Neuronal stem cell (in vitro differentiated cells): ENCODE measurements around the gene PPP1R1B.

Experiments used
- DNase-seq: peaks from one replicate; pipeline ENCODE4 v3.0.0-alpha.2; 2013; ENCODE audit warnings: low spot score
- H2AFZ ChIP-seq: one replicate; pipeline ENCODE4 v1.6.1; 2013; ENCODE audit warnings: mild to moderate bottlenecking, low read length, inconsistent platforms
- H2AK5ac ChIP-seq: 2 replicates; pipeline ENCODE4 v1.6.1; 2013; ENCODE audit warnings: low read depth, mild to moderate bottlenecking, inconsistent platforms, low read length, moderate library complexity, mixed read lengths
- H2BK120ac ChIP-seq: 2 replicates; pipeline ENCODE4 v1.6.1; 2013; ENCODE audit warnings: low read depth, mild to moderate bottlenecking, inconsistent platforms, low read length, moderate library complexity, mixed read lengths
- H2BK12ac ChIP-seq: one replicate; pipeline ENCODE4 v1.6.1; 2013; ENCODE audit warnings: low read length, inconsistent platforms
- H2BK15ac ChIP-seq: 2 replicates; pipeline ENCODE4 v1.6.1; 2013; ENCODE audit warnings: mild to moderate bottlenecking, low read length, inconsistent platforms, mixed read lengths
- H2BK5ac ChIP-seq: one replicate; pipeline ENCODE4 v1.6.1; 2013; ENCODE audit warnings: inconsistent platforms, mild to moderate bottlenecking, low read length, moderate library complexity
- H3K14ac ChIP-seq: one replicate; pipeline ENCODE4 v1.6.1; 2013; ENCODE audit warnings: low read length, inconsistent platforms
- H3K18ac ChIP-seq: 2 replicates; pipeline ENCODE4 v1.6.1; 2013; ENCODE audit warnings: low read length, inconsistent platforms
- H3K23ac ChIP-seq: 2 replicates; pipeline ENCODE4 v1.6.1; 2013; ENCODE audit warnings: low read depth, mild to moderate bottlenecking, mixed read lengths, low read length, inconsistent platforms; ENCODE audit not compliant: poor library complexity
- H3K27ac ChIP-seq: replicated peaks from 3 replicates; pipeline ENCODE4 v1.5.1; 2013; ENCODE audit warnings: low read length, inconsistent platforms
- H3K27me3 ChIP-seq, 3 experiments: 2 replicates each; pipeline ENCODE4 v1.6.1; 2013; ENCODE audit warnings: low read length in 3 of 3, mild to moderate bottlenecking in 2 of 3, inconsistent platforms in 1 of 3, low read depth in 1 of 3, mixed read lengths in 1 of 3, moderate library complexity in 1 of 3; ENCODE audit not compliant: control insufficient read depth in 3 of 3, insufficient read depth in 3 of 3
- H3K36me3 ChIP-seq, 2 donors: replicated peaks in 1 of 2; 2 replicates each; pipeline ENCODE4 v1.6.1; 2013; ENCODE audit warnings: low read length in 2 of 2; ENCODE audit not compliant: control insufficient read depth in 2 of 2, insufficient read depth in 2 of 2
- H3K4ac ChIP-seq: 2 replicates; pipeline ENCODE4 v1.6.1; 2013; ENCODE audit warnings: inconsistent platforms, mild to moderate bottlenecking, low read length, moderate library complexity
- H3K4me1 ChIP-seq, 2 donors: 1 replicate in 1 of 2; 2 replicates in 1 of 2; pipeline ENCODE4 v1.6.1; 2013; ENCODE audit warnings: low read length in 2 of 2, low read depth in 1 of 2; ENCODE audit not compliant: control insufficient read depth in 2 of 2, insufficient read depth in 1 of 2
- H3K4me2 ChIP-seq: one replicate; pipeline ENCODE4 v1.6.1; 2013; ENCODE audit warnings: mild to moderate bottlenecking, low read length, inconsistent platforms; ENCODE audit not compliant: insufficient read depth, poor library complexity, severe bottlenecking
- H3K4me3 ChIP-seq, 2 donors: 2 replicates each; pipeline ENCODE4 v1.5.1; 2013; ENCODE audit warnings: low read length in 2 of 2, mild to moderate bottlenecking in 2 of 2, inconsistent platforms in 1 of 2, moderate library complexity in 1 of 2
- H3K79me1 ChIP-seq: one replicate; pipeline ENCODE4 v1.6.1; 2013; ENCODE audit warnings: low read depth, mild to moderate bottlenecking, inconsistent platforms, low read length, moderate library complexity
- H3K9ac ChIP-seq: one replicate; pipeline ENCODE4 v1.6.1; 2013; ENCODE audit warnings: mild to moderate bottlenecking, low read depth, low read length, inconsistent platforms; ENCODE audit not compliant: poor library complexity
- H3K9me3 ChIP-seq, 2 donors: replicated peaks in 1 of 2; 2 replicates each; pipeline versions ENCODE3 to v1.6.1; 2013; ENCODE audit warnings: low read length in 2 of 2, mild to moderate bottlenecking in 2 of 2, inconsistent platforms in 1 of 2, low read depth in 1 of 2, mixed read lengths in 1 of 2, moderate library complexity in 1 of 2; ENCODE audit not compliant: control insufficient read depth in 2 of 2, insufficient read depth in 1 of 2
- H4K8ac ChIP-seq: one replicate; pipeline ENCODE4 v1.6.1; 2013; ENCODE audit warnings: low read depth, mild to moderate bottlenecking, inconsistent platforms, low read length, moderate library complexity
- H4K91ac ChIP-seq: one replicate; pipeline ENCODE4 v1.6.1; 2013; ENCODE audit warnings: low read length, low read depth, mild to moderate bottlenecking, inconsistent platforms; ENCODE audit not compliant: poor library complexity
- WGBS, 2 donors: extraction: QIAGEN DNeasy Blood & Tissue Kit; methylation state at CpG; one replicate each; pipeline ENCODE4 v1.1.7; 2013; ENCODE audit warnings: missing lambda C conversion rate in 2 of 2, mixed read lengths in 1 of 2; ENCODE audit not compliant: insufficient read length in 2 of 2, insufficient replicate concordance in 1 of 2; ENCODE audit errors: extremely low coverage in 2 of 2; 5-methylcytosine and 5-hydroxymethylcytosine counted together

The PPP1R1B gene

DNA sequence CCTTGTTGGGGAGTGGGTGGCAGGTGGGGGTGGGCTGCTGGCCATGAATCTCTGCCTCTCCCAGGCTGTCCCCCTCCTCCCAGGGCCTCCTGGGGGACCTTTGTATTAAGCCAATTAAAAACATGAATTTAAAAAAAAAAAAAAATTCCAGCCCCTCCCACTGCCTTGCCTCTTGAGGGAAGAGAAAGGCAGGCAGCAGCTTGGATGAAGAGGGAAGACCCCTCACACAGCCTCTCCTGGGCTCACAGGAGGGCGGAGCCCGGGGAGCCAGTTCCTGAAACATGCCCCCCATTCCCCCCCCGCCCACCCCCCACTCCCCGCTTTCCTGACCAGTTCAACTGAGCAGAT, 36.6 kb downstream of the PPP1R1B start:
- H3K36me3 ChIP-seq: peaks cover 29 to 46% of the 10 kb centered on the region in 2 donors
- H3K4ac ChIP-seq: no peak overlapping the region
- H3K18ac ChIP-seq: peak overlapping the region; percentile 92
- no peak for DNase-seq
- H4K8ac ChIP-seq: no peak overlapping the region
- peaks cover 0 to 20% (median 0%) of the 10 kb centered on the region in 3 experiments for H3K27me3 ChIP-seq
- no peak overlapping the region for H4K91ac ChIP-seq
- H2AK5ac ChIP-seq: peak overlapping the region; percentile 96
- H3K9ac ChIP-seq: no peak overlapping the region
- no peaks in the 10 kb centered on the region for H3K9me3 ChIP-seq
- H2BK15ac ChIP-seq: no peak overlapping the region
- WGBS, 2 donors: no CpG with 5 or more reads among the region's 4 CpGs
- H3K4me2 ChIP-seq: no peak overlapping the region
- peaks cover 13% of the 10 kb centered on the region for H3K79me1 ChIP-seq
- H3K4me1 ChIP-seq: peaks cover 8 to 24% of the 10 kb centered on the region in 2 donors
- H2BK5ac ChIP-seq: peak overlapping the region; percentile 90
- H2AFZ ChIP-seq: no peak overlapping the region
- H3K4me3 ChIP-seq: no peak overlapping the region
- no peak overlapping the region for H3K23ac ChIP-seq
- H3K14ac ChIP-seq: no peak overlapping the region
- H2BK120ac ChIP-seq: peak overlapping the region; percentile 47
- no peak overlapping the region for H3K27ac ChIP-seq
- H2BK12ac ChIP-seq: no peak overlapping the region

GRCh38 chr17:39663688-39664580, 37.2 kb downstream of the PPP1R1B start:
- H3K4me3 ChIP-seq: no peak overlapping the region
- H3K27ac ChIP-seq: no peak overlapping the region
- no peak overlapping the region for H2AFZ ChIP-seq
- peak overlapping the region; percentile 65 for H3K23ac ChIP-seq
- H3K9ac ChIP-seq: peak overlapping the region; percentile 24
- H4K8ac ChIP-seq: peak overlapping the region; percentile 65
- peaks cover 0 to 25% (median 4%) of the 10 kb centered on the region in 3 experiments for H3K27me3 ChIP-seq
- DNase-seq: no peak
- no peak overlapping the region for H3K14ac ChIP-seq
- H3K4ac ChIP-seq: no peak overlapping the region
- H4K91ac ChIP-seq: no peak overlapping the region
- H2BK12ac ChIP-seq: no peak overlapping the region
- peak overlapping the region; percentile 87 for H2BK5ac ChIP-seq
- H2AK5ac ChIP-seq: peak overlapping the region; percentile 96
- peaks cover 12% of the 10 kb centered on the region for H3K79me1 ChIP-seq
- no peaks in the 10 kb centered on the region for H3K9me3 ChIP-seq
- peaks cover 8 to 27% of the 10 kb centered on the region in 2 donors for H3K4me1 ChIP-seq
- peak overlapping the region; percentile 89 for H3K18ac ChIP-seq
- no peak overlapping the region for H2BK15ac ChIP-seq
- WGBS, 2 donors: no CpG with 5 or more reads among the region's 17 CpGs
- peaks cover 24 to 40% of the 10 kb centered on the region in 2 donors for H3K36me3 ChIP-seq
- H3K4me2 ChIP-seq: peak overlapping the region; percentile 25
- H2BK120ac ChIP-seq: no peak overlapping the region

DNA sequence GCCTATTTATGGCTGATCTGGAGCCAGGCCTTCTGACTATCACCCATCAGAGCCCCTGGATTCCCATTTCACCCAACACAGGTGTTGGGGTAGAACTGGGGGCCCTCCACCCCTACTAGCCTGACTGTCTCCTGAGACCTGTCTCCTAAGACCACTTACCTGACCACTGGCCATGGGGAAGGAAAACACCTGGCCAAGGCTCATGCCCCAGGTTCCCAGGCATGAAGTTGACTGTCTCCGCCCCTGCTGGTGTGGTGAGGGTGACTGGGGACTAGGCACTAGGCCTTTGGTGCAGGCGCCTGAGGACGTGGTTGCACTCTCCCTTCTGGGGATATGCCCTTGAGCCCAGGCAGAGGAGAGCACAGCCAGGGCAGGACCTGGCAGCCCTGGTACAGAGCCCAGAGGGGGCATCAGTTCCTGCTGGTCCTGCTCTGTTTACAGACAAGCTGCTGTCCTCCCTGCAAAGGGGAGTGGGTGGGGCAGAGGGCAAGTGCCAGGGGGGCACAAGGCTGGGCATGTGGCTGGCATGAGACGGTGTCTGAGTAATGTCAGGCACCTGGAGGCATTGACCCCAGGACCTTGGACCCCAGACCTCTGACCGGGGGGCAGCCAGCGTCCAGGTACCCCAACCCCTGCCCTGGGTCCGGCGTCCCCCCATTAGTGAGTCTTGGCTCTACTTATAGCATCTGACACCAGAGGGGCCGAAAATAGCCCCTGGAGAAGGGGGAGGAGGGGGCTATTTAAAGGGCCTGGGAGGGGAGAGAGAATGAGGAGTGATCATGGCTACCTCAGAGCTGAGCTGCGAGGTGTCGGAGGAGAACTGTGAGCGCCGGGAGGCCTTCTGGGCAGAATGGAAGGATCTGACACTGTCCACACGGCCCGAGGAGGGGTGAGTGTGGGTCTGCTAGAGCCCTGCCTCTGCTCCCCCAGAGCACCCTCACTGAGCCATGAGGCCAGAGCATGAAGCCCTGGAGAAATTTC, 38.1 kb downstream of the PPP1R1B start, which contains the start of gene TCAP:
Gene TCAP, plus strand, starts transcription at position 769 of the 981 bp plus-strand sequence. Its CDS starts 11 bp downstream, at position 780.
- Histone ChIP-seq H2AK5ac (peak within 1 kb of the TSS; percentile 99), H3K36me3 (peaks cover 20 to 31% of the 10 kb centered on the region in 2 donors), H2BK12ac (peak within 1 kb of the TSS; percentile 73), H2BK5ac (peak within 1 kb of the TSS; percentile 87), H2BK15ac (peak within 1 kb of the TSS; percentile 74), H3K23ac (peak within 1 kb of the TSS; percentile 65), H3K27ac (no peak within 1 kb of the TSS), H3K18ac (peak within 1 kb of the TSS; percentile 83), H3K9me3 (no peaks in the 10 kb centered on the region), H3K14ac (peak within 1 kb of the TSS; percentile 82), H3K79me1 (peaks cover 7% of the 10 kb centered on the region), H3K9ac (peak within 1 kb of the TSS; percentile 24), H2AFZ (no peak within 1 kb of the TSS), H4K8ac (no peak within 1 kb of the TSS), H3K4me3 (no peak within 1 kb of the TSS), H3K27me3 (peaks cover 0 to 29% (median 12%) of the 10 kb centered on the region in 3 experiments), H3K4me1 (peaks cover 8 to 27% of the 10 kb centered on the region in 2 donors), H3K4ac (peak within 1 kb of the TSS; percentile 37), H2BK120ac (peak within 1 kb of the TSS; percentile 18), H4K91ac (no peak within 1 kb of the TSS), H3K4me2 (no peak within 1 kb of the TSS)
- DNase-seq: no peak
- WGBS, 2 donors: no CpG with 5 or more reads among the region's 15 CpGs
